CD1c-positive myeloid dendritic cell (primary cell): Measurements from ENCODE around the gene CDIPT.
A peak's percentile ranks its signal among the peaks of the same experiment; 100 is the strongest.
"Not testable (repeated sequence)": the region's sequence is repeated elsewhere in the genome, so short reads cannot be mapped to it uniquely, and the experiment has no call there.

Experiments used
- DNase-seq: peaks from one replicate; pipeline ENCODE4 v3.0.0-alpha.2; 2016; ENCODE audit errors: extremely low spot score

CDIPT gene

DNA sequence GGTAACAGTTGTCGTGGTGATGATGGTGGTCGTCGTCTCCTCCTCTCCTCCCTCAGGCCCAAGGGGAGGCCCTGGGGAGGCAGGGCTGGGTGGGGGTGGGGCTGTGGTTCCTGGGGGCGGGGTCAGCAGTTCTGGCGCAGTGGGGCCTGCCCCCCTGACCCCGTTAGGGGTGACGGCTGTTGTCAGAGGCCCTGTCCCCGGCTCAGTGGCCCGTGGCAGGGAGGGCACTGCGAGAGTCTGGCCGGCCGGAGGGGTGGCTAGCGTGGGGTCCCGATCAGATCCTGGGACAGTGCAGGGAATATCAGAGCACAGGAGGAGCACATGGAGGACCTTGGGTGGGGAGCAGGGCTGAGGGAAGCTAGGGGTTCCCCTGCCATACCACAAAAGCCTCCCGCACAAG, 33.8 kb upstream of the CDIPT start:
- no peak for DNase-seq

DNA sequence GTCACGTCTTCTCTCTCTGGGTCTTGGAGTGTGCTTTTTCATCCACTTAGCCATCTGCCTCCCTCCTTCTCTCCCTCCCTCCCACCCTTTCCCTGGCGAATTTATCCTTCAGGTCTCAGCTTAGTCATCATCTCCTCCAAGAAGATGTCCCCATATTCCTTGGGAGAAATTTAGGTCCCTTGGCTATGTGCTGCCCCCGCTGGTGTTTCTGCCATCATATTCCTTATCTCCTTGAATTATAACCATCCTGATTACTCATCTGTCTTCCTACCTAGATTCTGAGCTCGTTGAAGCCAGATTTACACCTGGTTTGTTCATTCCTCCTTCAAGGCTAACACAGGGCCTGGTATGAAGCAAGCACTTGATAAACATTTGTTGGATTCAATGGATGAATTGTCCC, 31.3 kb upstream of the CDIPT start:
- DNase-seq: no peak

DNA sequence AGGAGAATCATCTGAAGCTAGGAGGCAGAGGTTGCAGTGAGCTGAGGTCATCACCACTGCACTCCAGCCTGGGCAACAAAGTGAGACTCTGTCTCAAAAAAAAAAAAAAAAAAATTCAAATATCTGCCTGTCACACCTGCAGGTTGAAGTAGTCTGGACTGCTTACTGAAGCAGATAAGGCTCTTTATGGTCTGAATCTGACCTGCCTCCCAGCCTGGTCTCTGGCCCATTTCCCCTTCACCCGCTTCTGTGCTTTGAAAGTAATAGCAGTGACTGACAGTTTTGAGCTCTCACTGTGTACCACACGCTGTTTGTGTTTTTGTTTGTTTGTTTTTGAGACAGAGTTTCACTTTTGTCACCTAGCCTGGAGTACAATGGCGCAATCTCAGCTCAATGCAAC, 30.5 kb upstream of the CDIPT start:
- no peak for DNase-seq

DNA sequence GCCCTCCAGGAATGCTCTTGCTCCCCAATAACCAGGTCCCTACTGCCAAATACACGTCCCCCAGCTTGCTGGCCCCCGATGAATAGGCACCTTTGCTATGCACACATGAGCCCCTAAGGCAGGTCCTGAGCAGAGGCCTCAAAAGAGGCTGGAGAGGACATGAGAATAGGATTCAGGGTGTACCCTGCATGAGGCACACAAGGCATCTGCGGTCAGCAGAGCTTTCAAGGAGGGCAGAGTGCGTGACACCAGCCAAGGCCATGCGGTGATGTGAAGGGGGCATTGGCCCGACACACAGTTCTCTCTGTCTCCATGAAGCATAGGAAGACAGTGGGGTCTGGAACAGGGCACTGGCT, 29.4 kb upstream of the CDIPT start:
- DNase-seq: no peak

DNA sequence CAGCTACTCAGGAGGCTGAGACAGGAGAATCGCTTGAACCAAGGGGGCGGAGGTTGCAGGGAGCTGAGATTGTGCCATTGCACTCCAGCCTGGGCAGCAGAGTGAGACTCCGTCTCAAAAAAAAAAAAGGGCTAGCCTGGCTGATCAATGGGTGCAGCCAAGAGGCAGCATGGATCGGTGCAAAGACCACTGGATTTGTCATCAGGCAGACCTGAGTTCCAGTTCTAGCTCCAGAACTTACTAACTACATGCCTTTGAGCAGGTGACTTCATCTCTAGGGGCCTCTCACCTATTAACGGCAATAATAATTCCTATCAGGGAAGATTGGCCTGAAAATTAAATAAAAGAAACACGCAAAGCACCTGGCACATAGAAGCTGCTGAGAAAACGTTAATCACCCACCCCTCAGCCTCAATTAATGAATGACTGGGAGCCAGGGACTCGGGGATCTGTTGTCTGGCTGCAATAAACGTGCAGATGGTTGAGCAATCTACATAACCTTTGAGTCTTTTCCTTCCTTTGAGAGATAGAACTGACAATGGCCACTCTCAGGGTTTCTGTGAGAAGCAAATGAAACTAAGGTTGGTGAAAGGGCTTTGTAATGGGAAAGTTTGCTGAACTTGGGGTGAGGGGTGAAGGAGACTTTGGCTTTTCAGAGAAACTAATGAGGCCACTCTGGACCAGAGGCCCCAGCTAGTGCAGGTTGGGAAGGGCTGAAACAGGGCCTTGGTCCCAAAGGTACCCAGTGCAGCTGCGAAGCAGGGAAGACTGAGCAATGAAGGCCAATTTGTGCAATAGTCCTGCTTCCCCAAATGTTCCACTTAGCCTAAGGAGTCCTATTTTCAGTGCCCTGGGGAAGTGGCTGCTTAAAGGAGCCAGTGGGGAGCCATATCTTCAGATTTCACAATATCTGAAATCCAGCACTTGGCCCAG, 28.8 kb upstream of the CDIPT start:
- DNase-seq: peak; percentile 70

DNA sequence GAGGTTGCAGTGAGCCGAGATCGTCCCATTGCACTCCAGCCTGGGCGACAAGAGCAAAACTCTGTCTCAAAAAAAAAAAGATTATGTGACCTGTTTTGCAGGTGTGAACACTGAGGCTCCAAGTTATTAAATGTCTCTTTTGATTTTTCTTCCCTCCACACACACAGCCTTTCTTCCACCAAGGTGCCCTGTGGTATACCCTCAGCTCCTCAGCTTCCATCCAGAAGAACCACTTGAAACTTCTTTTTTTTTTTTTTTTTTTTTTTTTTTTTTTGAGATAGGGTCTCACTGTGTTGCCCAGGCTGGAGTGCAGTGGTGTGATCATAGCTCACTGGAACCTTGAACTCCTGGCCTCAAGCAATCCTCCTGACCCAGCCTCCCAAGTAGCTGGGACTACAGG, 26.3 kb upstream of the CDIPT start:
- not testable (repeated sequence) for DNase-seq

DNA sequence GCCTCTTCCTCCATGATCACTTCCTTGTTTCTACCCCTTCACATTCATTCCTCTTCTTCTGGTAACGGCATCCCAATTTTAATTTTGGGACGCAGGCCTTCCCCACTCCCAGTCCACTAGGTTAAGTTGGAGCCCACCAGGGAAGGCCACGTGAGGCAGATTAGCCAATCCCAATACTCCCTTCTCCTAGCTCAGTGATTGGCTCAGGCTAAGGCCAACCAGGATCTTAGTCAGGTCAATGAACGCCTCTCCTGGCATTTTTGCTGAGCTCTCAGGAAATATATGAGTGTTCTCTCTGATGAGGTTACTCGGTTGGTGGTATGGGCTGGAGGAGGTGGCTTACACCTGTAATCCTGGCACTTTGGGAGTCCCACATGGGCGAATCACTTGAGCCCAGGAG, 21.0 kb upstream of the CDIPT start:
- DNase-seq: no peak

DNA sequence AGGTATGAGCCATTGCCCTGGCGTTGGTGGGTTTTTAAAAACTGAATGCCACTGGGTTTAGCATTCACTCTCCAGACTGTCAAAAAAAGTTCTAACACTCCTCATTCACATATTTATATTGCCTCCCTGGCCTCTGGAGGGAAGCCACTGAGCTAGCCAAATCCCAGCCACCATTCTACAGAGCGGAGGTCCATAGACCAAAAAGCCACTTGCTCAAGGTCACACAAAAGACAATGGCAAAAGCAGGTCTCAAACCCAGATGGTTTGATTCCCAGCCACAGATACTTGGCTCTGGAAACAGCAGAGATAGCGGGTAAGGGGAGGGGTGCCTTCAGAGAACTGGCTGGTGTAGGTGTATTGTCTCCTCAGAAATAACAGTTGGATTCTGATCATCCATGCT, 18.0 kb upstream of the CDIPT start:
- DNase-seq: no peak

DNA sequence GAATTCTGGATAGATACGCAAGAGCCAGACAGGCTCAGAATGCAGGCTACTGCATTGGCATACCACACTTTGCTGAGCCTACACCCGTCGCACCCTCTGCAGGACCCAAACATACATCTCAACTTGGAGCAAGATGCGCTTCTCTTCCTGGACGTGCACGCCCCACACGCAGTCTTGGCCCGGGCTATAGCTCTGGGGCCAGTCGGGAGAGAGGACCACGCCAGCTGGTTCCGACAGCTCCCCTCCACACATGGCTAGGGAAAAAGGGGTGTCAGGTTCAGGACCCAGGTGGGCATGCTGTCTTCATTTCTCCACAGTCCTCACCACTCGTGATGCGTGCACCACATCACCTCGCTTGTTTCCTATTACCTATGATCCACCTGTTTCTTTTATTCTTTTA, 15.1 kb upstream of the CDIPT start:
- DNase-seq: no peak

DNA sequence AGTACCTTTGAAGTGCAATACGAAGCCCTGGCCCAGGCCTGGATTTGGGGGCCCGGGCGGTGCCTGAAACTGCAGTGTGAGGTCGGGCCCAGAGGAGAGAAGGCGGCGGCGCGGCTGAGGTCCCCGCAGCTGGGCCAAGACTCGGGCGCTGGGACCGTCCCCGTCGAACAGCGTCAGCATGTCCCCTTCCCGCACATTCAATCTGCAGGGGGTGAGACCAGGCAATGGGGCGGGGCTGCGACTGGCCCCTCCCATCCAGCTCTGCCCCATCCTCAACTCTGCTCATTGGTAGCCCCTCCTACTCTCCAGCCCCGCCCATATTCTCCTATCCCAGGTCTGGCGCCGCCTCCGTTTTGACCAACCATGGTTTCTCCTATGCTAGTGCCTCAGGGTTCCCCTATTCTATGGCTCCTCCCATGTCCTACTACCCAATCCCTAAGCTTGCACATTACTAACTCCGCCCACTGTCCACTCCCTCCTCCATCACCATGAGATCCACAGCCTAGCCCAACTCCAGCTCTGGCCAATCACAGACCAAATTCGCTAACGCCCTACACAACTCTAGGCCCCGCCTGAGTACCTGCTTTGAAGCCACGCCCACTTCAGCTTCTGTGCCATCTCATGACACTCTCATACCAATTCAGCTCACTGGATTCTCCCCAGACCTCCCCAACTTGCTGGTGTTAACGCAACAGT, 14.4 kb upstream of the CDIPT start:
- peak; percentile 80 for DNase-seq

DNA sequence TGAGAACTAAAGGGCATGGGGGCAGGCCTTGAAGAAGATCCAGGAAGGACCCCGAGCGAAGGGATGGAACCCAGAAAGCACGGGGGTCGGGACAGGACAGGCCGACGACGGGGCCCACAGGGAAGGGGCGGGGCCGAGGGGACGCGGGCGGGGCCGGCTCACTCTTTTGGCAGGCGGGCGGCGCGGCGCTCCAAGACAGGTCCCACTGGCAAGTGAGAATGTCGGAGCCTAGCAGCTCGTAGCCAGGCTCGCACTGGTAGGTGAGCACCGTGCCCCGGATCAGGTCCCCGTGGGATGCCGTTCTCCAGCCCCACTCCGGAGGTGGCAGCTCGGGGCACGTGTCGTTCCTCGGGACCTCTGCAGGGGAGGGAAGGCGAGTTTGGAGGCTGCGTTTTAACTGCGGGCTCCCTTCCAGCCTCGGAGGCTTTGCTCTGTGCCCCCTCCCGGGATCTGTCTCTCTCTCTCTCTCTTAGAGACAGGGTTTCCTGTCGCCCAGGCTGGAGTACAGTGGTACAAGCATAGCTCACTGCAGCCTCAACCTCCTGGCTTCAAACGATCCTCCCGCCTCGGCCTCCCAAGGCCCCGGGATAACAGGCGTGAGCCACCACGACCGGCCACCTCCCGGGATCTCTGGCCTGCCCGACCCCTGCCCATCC, 13.7 kb upstream of the CDIPT start:
- DNase-seq: peak; percentile 13

DNA sequence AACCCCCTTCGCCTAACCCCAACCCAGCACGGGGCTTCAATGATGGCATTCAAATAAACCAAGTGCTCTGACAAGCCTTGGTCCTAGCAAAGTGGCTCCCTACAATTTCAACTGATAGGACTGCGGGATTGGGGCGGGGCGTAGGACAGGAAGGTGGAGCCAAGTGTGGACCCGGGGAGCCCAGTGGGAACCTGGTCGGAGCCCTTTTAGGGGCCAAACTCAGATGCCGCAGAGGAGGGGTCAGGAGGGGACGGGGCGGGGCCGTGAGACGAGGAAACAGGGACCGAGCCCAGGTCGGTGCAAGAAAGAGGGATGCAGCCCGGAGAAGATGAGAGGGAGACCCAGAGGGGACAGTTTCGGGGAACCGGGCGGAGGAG, 13.2 kb upstream of the CDIPT start:
- no peak for DNase-seq

DNA sequence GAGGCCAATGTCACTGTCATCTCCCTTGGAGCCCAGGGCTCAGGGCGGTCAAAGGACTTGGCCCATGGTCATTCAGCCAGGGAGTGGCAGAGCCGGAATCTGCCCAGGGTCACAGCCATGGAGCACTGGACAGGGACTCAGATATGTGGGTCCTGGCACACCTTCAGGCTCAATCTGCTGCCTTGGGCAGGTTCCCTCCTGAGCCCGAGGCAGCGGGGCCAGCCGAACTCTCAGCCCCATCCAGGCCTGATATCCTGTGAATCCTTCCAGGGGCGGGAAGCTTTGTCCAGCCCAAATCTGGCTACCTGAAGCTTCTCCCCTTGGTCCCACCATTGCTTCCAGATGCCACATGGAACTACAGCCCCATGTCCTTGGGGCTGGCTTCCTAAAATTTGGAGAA, 12.2 kb upstream of the CDIPT start:
- DNase-seq: no peak

DNA sequence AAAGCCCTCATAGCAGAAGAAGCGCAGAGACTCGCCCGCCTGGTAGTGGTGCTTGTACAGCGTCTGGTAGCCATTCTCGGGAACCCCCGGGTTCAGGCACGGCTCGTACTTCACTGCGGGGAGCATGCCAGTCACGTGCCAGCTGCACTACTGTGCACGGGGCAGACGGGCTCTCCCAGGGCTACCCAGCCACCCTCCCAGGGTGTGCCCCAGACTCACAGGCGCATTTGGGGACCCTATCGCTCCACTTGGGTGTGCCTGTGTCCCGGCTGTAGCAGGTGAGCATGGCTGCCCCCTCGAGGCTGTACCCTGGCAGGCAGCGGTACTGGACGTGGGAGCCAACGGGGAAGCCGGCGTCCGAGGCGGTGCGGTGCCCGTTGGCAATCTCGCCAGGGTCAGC, 10.3 kb upstream of the CDIPT start:
- no peak for DNase-seq

DNA sequence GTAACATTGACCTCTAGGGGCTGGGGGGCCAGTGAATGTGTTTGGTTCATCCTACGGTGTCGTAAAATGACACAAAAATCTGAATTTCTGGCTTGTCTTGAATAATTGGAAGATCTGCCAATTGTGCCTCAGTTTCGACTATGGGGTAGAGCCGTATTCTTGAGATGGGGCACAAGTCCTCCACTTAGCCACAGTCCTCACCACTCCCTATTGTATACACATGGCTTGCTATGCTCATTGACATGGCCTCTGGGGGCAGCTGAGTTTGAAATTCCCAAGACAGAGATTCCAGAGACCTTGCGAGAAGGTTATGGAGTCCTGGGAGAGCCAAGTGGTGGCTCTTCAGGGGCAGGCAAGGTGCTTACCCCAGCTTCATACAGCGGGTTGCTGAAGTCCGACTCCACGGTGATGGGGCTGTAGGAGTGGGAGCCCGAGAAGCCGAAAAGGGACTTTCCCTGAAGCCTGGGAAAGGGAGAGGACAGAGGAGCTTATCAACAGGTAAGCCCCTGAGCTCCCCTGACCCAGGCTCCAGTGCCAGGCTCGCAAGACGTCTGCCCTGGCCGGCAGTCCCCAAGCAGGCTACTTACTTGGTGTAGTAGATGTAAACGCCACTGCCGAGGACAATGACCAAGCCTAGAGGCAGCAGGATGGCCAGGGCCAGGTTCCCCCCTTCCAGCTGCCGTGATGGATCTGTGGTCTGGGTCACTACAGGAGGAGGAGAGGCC, 9.0 kb upstream of the CDIPT start:
- no peak for DNase-seq

DNA sequence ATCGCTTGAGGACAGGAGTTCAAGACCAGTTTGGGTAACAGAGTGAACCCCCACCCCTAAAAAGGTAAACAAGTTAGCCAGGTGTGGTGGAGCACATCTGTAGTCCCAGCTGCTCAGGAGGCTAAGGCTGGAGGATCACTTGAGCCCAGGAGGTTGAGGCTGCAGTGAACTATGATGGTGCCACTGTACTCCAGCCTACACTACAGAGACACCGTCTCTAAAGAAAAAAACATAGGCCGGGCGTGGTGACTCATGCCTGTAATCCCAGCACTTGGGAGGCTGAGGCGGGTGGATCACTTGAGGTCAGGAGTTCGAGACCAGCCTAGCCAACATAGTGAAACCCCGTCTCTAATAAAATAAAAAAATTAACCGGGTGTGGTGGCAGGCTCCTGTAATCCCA, 6.0 kb upstream of the CDIPT start:
- DNase-seq: not testable (repeated sequence)

DNA sequence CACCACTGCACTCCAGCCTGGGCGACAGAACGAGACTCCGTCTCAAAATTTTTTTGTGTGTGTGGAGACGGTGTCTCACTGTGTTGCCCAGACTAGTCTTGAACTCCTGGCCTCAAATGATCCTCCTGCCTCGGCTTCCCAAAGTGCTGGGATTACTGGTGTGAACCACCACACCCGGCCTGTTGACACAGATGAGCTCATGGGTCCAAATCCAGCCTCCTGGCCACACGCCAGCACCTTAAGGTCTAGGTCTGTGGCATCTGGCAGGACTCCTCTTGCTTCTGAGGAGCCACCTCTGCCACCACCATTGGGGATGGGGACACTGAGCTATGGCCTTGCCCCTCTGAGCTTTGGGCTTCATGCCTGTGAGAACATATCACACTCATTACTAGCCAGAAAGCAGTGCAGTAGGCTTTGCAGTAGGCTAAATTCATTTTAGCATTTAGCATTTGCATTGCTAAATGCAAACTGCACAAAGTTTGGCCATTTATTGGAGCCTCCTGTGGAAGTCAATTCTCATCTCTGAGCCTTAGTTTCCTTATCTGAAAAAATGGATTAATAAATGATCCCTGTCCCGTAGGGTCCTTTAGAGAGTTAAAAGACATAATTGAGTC, 5.5 kb upstream of the CDIPT start:
- no peak for DNase-seq

DNA sequence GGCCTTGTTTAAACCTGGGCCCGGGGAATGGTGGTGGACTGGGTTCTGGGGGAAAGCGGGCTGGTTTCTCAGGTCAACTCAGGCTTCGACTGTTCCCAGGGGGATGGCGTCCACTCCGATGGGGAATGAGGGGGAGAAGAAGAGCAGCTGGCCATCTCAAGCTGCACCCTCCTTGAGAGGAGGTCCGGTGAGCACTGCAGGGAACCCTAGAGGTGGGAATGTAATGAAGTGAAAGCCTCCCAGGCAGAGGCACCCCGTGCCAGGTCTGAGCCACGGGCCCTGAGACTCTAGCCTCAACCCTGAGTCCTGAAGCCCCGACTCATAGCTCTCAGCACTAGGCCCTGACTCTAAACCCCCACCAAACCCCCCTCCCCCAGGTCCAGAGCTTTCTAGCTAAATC, 1.2 kb upstream of the CDIPT start:
- DNase-seq: no peak

DNA sequence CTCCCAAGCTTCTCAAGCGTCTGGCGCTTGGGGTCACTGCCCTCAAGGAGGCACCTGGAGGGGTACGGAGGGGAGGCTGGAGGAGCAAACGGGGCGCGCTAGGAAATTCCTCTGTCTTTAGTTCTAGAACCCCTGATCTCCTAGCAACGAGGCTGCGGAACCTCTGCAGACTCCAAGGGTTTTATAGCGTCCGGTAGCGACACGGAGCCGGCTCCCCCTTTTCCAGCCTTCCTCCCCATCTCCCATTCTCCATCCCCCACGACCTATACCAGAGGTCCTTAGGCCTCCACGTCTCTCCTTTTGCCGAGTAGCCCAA, 601 bp upstream of the CDIPT start:
- DNase-seq: no peak

DNA sequence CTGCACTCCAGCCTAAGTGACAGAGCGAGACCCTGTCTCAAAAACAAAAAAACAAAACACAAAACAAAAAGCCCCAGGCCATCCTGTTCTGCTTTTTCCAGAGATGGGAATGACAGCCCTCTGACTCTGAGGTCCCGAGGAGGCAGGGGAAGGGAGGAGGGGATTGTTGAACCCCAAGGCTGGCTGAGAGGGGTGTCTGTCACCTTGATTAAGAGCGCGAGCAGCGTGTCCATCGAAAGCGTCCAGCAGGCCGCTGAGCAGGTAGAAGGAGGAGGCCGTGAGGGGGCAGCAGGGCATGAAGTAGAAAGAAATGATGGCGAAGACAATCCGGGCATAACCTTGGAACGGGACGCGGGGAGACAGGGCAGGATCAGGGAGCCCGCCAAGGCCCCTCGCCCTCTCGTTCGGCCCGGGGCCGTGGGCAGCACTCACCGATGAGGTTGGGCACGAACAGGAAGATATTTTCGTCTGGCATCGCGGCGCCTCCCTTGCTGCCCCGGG, 593 bp downstream of the CDIPT start:
- DNase-seq: no peak

DNA sequence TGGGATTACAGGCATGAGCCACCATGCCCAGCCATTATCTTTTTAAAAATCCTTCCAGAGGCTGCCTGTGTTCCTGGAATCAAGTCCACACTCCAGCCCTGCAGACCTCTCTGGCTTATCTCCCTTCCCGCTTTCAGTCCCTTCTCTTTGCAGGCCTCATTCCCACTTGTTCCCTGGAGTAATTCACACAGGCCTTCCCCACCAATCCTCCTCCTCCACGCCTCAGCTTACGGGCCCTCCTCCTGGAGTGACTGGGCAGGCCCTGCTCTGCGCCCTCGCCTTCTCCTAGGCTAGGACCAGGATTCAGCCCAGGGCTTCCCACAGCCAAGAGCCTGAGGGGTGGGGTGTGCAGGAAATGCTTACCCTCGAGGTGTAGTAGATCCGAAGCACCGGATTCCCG, 2.8 kb downstream of the CDIPT start:
- no peak for DNase-seq

DNA sequence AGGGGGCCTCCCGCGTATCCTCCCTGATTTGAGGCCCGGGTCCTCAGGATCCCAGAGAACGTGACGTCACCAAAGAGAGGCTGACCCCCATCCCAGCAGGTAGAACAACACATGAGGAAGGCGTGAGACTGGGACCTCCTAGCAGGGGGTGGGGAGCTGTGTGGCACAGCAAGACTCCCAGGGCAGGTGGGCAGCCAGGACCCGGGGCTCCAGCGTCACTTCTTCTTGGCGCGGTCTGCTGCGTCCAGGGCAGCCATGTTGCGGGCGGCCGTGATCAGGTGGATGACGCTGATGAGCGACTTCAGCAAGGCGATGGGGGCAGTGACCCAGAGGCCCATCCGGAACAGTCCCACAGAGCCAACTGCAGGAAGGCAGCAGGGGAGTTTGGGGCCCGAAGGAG, 4.1 kb downstream of the CDIPT start:
- no peak for DNase-seq
